Fibroblast of mammary gland (primary cell): Measurements from ENCODE around the gene STAT4.

Experiments
- DNase-seq: peaks from one replicate; pipeline ENCODE4 v3.0.0-alpha.2; 2010; ENCODE audit warnings: low read depth
- H3K4me3 ChIP-seq: 2 replicates; pipeline ENCODE4 v1.5.1; 2011; ENCODE audit warnings: low read depth, mild to moderate bottlenecking, low read length, moderate library complexity; ENCODE audit not compliant: control insufficient read depth
- TF ChIP-seq, protein P1 (sequence below): conservative IDR thresholded peaks from 2 replicates; pipeline ENCODE4 v1.5.1; 2011; ENCODE audit warnings: low read depth, low read length, inconsistent platforms; ENCODE audit not compliant: control insufficient read depth, insufficient read depth

STAT4 gene

DNA sequence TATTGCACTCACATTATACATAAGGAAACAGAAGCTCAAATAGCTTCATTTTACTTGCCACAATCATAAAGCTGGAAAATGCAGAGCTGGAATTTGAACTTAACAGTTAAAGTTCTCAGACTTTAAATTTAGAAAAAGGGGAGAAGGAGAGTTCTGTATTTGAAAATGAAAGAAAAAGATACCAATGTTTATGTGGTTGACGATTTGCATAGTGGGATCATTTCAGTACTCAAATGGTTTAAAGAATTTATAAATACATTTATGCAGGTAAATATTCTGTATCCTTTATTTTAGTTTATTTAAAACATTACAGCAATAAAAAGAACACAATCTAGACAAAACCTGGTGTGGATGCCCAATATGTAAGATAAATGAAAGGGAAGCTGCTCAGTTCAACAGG lies 25.5 kb upstream of the STAT4 start:
- DNase-seq, result no peak
- no peak overlapping the region for H3K4me3 ChIP-seq
- TF ChIP-seq, protein P1, sequence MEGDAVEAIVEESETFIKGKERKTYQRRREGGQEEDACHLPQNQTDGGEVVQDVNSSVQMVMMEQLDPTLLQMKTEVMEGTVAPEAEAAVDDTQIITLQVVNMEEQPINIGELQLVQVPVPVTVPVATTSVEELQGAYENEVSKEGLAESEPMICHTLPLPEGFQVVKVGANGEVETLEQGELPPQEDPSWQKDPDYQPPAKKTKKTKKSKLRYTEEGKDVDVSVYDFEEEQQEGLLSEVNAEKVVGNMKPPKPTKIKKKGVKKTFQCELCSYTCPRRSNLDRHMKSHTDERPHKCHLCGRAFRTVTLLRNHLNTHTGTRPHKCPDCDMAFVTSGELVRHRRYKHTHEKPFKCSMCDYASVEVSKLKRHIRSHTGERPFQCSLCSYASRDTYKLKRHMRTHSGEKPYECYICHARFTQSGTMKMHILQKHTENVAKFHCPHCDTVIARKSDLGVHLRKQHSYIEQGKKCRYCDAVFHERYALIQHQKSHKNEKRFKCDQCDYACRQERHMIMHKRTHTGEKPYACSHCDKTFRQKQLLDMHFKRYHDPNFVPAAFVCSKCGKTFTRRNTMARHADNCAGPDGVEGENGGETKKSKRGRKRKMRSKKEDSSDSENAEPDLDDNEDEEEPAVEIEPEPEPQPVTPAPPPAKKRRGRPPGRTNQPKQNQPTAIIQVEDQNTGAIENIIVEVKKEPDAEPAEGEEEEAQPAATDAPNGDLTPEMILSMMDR, result no peak

DNA sequence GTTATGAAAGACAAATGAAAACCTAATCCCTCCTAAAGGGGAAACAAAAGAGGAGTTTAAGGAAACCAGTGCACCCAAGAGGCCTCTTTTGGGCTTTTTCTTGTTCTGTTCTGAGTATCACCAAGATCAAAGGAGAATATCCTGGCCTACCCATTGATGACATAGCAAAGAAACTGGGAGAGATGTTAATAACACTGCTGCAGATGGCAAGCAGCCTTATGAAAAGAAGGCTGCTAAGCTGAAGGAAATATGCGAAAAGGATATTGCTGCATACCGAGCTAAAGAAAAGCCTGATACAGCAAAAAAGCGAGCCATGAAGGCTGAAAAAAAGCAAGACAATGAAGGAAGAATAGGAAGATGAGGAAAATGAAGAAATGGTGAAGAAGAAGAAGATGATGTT lies 23.6 kb upstream of the STAT4 start:
- no peak overlapping the region for H3K4me3 ChIP-seq
- TF ChIP-seq, protein P1, result no peak
- no peak for DNase-seq

DNA sequence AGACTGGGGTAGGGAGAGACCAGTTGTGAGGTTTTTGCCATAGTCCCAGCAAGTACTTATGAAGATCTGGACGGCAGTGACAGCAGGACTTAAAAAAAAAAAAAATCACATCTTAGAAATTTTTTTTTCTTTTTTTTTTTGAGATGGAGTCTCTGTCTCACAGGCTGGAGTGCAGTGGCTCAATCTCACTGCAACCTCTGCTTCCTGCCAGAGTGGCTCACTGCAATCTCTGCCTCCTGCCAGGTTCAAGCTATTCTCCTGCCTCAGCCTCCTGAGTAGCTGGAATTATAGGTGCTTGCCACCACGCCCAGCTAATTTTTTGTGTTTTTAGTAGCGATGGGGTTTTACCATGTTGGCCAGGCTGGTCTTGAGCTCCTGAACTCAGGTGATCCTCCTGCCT lies 22.4 kb upstream of the STAT4 start:
- no peak overlapping the region for H3K4me3 ChIP-seq
- TF ChIP-seq, protein P1, result no peak
- no peak for DNase-seq

DNA sequence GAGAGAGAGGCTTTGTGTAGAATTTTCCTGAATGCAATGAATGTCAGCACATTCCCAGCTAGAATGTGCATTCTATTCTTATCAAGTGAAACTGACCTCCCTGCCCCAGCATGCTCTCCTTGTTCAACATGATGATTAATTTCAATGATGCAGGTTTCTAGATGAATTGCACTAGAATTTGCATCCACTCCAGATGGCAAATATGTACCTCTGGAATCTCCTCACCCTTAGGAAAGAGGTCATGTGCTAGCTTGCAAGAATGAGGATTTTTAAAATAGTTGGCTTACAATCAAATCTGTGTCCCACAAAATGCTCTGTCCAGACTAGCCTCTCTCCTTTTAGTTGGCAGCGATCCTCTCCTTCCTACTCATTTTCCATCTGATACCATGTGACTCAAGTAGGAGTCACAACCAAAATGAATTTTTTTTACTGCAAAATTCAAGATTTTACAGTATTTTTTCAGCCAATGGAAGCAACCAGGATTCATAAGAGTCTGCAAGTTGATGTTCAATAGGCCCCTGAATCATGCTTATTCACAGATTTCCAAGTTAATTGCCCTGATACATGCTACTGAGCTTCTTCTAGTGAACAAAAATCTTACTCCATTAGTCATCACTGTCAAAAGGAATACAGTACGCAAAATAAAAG lies 21.0 kb upstream of the STAT4 start:
- TF ChIP-seq, protein P1, result no peak
- peak; percentile 98 for DNase-seq
- H3K4me3 ChIP-seq, result no peak overlapping the region

DNA sequence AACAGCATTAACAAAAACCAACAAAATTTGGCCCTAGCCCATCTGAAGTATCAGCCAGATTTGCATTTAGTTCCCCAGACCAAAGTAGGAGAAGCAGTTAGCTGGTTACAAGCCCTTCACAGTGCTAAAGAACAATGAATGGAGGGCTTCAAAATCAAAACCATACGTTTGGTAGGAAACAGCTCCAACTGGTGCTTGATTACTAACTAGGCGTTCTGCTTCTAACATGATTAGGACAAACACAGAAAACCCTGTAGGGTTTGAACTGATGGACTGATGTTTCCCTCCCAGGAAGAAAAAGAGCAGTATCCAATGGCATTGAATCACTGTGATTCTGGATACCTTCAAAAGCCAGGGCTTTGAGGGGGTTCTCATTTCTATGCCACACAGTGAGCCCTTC lies 20.5 kb upstream of the STAT4 start:
- TF ChIP-seq, protein P1, result no peak
- peak; percentile 57 for DNase-seq
- H3K4me3 ChIP-seq, result no peak overlapping the region

DNA sequence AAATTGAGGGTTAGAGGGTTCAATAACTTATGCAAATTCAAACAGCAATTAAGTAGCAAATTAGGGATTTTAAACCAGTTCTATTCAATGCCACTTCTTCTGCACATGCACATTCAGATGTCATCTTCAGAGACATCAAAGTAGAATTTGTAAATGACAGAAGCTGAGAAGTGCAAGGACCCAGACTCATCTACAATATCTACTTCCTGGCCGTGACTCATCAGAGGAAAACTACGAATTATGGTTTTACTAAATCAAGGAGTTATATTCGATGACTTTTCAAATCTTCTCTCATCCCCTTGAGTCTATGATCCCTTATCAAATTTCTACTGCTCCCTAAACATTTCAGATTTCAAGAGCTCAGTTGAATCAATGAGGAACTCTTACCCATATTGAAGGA lies 20.0 kb upstream of the STAT4 start:
- TF ChIP-seq, protein P1, result no peak
- no peak overlapping the region for H3K4me3 ChIP-seq
- peak; percentile 37 for DNase-seq

DNA sequence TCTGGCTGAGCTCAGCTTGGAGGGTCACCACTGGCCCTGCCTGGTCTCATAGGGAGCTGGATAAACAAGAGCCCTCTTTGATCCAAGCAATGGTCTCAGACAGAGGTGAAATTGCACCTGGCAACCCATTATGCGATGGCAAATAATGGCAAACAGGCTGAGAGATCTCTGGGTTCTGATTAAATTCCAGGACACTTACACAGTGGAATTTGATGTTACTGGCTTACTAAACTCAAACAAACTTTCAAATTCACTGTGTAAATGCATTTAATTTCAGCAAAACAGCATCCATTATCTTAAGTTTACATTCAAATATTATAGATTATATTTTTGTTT lies 19.5 kb upstream of the STAT4 start:
- TF ChIP-seq, protein P1, result no peak

More for the DNA sequence above, 19.5 kb upstream of the STAT4 start:
- DNase-seq, result no peak
- H3K4me3 ChIP-seq, result no peak overlapping the region
